WI38 (cell line): ENCODE results near the gene CCNL2.

Experiments used
- H3K4me3 ChIP-seq: 2 replicates; pipeline ENCODE4 v1.5.1; 2011; ENCODE audit warnings: low read depth, mild to moderate bottlenecking, control low read depth, low read length
- TF ChIP-seq, protein P1 (sequence below): IDR thresholded peaks from 2 replicates; pipeline ENCODE4 v1.5.1; 2012; ENCODE audit warnings: low read depth, mild to moderate bottlenecking, control low read depth, low read length

Gene CCNL2

DNA sequence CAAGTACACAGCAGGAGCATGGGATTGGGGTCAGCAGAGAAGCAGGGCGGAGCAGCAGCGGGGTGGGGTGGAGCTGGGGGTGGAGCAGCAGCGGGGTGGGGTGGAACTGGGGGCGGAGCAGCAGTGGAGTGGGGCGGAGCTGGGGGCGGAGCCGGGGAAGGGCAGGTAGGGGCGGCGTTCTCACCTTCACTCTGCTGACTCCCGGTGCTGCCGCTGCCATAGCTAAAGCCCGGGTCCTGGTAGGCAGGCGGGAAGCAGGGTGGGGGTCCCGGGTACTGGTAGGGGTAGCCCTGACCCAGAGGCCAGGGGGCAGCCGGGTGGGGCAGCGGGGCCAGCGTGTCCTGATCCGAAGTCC, 61.4 kb downstream of the CCNL2 start:
- no peak overlapping the region for H3K4me3 ChIP-seq
- TF ChIP-seq, protein P1, sequence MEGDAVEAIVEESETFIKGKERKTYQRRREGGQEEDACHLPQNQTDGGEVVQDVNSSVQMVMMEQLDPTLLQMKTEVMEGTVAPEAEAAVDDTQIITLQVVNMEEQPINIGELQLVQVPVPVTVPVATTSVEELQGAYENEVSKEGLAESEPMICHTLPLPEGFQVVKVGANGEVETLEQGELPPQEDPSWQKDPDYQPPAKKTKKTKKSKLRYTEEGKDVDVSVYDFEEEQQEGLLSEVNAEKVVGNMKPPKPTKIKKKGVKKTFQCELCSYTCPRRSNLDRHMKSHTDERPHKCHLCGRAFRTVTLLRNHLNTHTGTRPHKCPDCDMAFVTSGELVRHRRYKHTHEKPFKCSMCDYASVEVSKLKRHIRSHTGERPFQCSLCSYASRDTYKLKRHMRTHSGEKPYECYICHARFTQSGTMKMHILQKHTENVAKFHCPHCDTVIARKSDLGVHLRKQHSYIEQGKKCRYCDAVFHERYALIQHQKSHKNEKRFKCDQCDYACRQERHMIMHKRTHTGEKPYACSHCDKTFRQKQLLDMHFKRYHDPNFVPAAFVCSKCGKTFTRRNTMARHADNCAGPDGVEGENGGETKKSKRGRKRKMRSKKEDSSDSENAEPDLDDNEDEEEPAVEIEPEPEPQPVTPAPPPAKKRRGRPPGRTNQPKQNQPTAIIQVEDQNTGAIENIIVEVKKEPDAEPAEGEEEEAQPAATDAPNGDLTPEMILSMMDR = no peak

DNA sequence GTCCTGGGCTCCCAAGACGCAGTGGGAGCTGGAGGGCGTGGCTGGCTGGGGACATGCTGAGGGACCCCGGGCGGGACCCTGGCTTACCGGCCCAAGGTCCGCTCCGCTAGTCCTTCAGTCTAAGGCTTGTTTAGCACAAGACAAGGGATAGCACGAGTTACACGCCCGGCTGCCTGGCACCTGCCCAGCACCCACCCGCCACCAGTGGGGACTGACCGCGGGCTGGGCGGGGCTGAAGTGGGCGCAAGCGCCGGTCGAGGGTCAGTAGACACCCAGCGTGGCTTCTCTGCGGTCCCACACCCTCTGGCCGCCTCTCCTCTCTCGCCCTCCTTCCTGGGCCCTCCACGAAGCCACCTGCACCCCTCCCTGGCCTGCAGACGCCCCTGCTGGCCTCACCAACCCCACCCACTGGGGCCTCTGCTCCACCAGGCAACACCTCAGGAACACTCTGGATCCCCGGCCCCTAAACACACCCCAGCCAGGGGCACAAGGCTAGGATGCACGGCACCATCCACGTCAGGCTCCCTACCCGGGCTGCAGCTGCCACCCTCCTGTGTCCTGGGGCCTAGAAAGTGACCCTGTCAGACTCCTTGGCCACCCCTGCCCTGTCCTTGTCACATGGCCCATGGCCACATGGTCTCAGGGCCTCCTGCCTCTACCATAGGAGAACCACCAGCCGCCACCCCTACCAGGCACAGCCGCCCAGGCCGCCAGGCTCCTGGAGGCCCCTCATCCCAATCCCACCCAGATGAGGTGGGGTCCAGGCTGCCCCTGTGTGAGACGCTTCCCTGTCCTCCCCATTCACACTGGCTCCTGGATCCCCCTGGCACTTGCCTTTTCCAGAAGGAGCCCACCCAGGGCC, 62.0 kb downstream of the CCNL2 start:
- TF ChIP-seq, protein P1 = no peak
- H3K4me3 ChIP-seq = no peak overlapping the region

DNA sequence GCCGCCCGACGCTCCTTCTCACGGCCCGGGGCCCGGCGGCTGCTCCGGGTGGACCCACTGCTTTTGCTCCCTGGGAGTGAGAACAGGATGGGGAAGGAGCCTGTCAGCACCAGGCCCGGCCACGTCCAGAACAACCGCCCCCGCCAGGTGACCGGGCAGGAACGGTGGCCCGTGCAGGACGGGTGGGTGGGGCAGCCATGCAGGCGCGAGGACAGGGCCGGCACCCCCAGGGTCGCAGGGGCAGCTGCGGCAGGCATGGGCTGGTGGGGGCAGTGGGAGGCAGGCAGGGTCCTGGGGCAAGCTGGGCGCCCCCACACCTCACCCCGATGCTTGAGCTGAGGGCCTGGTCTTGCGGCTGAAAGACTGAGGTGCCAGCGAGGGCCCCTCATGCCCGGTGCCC, 62.7 kb downstream of the CCNL2 start:
- TF ChIP-seq, protein P1 = no peak
- H3K4me3 ChIP-seq = no peak overlapping the region

DNA sequence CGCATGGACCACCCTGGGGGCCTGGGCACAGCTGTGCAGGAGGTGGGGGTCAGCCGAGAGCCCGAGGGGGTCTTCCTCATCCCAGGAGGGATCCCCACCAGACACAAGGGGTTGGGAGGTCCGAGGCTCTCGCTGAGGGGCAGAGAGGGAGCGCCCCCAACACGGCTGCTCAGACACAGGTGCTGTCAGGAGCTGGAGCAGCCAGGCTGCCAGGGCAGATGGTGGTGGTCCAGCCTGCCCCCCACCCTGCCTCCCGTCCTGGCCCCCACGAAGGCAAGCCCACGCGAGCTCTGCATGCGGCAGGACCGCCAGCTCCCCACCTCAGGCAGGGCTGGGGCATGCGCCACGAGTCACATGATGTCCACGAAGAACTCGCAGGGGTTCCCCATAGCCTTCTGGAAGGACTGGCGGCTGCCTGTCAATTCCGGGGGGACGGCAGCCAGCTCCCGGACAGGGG, 63.3 kb downstream of the CCNL2 start:
- TF ChIP-seq, protein P1 = no peak
- H3K4me3 ChIP-seq = no peak overlapping the region
